Stomach (tissue), 9 donors: ENCODE measurements around the gene FMN1. TPM values are rescaled to one million over a fixed set of nuclear protein-coding genes. Genes with fewer than 3 reads are reported as not detected.
A peak's percentile ranks its signal among the peaks of the same experiment; 100 is the strongest.
"Not testable (repeated sequence)": the region's sequence is repeated elsewhere in the genome, so short reads cannot be mapped to it uniquely, and the experiment has no call there.

Source experiments
- DNase-seq, 2 donors: peaks; one replicate each; pipeline versions ENCODE4 v3.0.0 to v3.0.0-alpha.2; 2013 to 2019
- H3K27ac ChIP-seq, 5 donors: fragments of 200-600 bp in 4 of 5; sonication (generic) in 4 of 5; one replicate each; pipeline ENCODE4 v1.5.1; 2013 to 2019; ENCODE audit warnings: mild to moderate bottlenecking in 1 of 5, moderate library complexity in 1 of 5
- H3K27me3 ChIP-seq, 3 donors: fragments of 200-600 bp; sonication (generic); one replicate each; pipeline ENCODE4 v1.5.1; 2017 to 2019; ENCODE audit warnings: mixed run types in 1 of 3
- H3K36me3 ChIP-seq, 4 donors: fragments of 200-600 bp; sonication (generic); 1 replicate in 3 of 4; 2 replicates in 1 of 4; pipeline ENCODE4 v1.5.1; 2016 to 2019
- H3K4me1 ChIP-seq, 4 donors: fragments of 200-600 bp; sonication (generic); one replicate each; pipeline ENCODE4 v1.5.1; 2016 to 2019
- H3K4me3 ChIP-seq, 4 donors: fragments of 200-600 bp; sonication (generic) in 3 of 4; one replicate each; pipeline ENCODE4 v1.5.1; 2016 to 2019; ENCODE audit warnings: mild to moderate bottlenecking in 1 of 4
- H3K9me3 ChIP-seq, 4 donors: fragments of 200-600 bp; sonication (generic); one replicate each; pipeline ENCODE4 v1.5.1; 2016 to 2019
- EP300 ChIP-seq: sonication (generic); formaldehyde crosslinking; IDR thresholded peaks from one replicate; pipeline ENCODE4 v1.6.1; 2017; ENCODE audit warnings: antibody characterized with exemption
- POLR2A ChIP-seq, 4 donors: fragments of 450-650 bp; IDR thresholded peaks; one replicate each; pipeline ENCODE4 v1.6.1; 2016; ENCODE audit warnings: antibody characterized with exemption in 4 of 4, control low read depth in 2 of 4, mild to moderate bottlenecking in 1 of 4, moderate library complexity in 1 of 4
- POLR2AphosphoS5 ChIP-seq, 3 donors: sonication (generic); formaldehyde crosslinking; IDR thresholded peaks; one replicate each; pipeline ENCODE4 v1.6.1; 2016; ENCODE audit warnings: antibody characterized with exemption in 3 of 3
- WGBS, 5 donors: extraction: QIAGEN DNeasy Blood & Tissue Kit in 3 of 5; methylation state at CpG; one replicate each; pipeline versions ENCODE4 v1.1.5 to v1.1.7; 2013 to 2018; 5-methylcytosine and 5-hydroxymethylcytosine counted together
- intact Hi-C: fragments of 100-400 bp; cut with DNase I; formaldehyde crosslinking; loops from one replicate; pipeline ENCODE4 v1.15.1; 2023; ENCODE audit warnings: low total_unique reads
- polyA plus RNA-seq, 3 donors: library from polyadenylated mRNA; stranded (reverse); fragments of 200-250 nt; gene quantifications; one replicate each; pipeline ENCODE4 v1.2.3, GENCODE V29; 2013
- total RNA-seq, 5 donors: library from RNA; depleted of rRNA; stranded (reverse); fragments of >200 nt; gene quantifications; one replicate each; pipeline versions ENCODE4 v1.1.0 to v1.2.3, GENCODE V29; 2014 to 2016
- TF ChIP-seq, protein P1 (sequence below), 7 experiments: fragments of 450-650 bp in 4 of 7; fragments of 200-600 bp in 3 of 7; sonication (generic) in 3 of 7; IDR thresholded peaks; one replicate each; pipeline ENCODE4 v1.5.1; 2016 to 2019; ENCODE audit warnings: antibody characterized with exemption in 7 of 7, control low read depth in 2 of 7, mild to moderate bottlenecking in 1 of 7
- donor health status: healthy with polysubstance abuse.
- donor health status: Bipolar disorder and iron deficiency.
- donor health status: healthy.

Gene FMN1
- total and polyA plus RNA-seq, 8 donors, result 0.40 to 58.0 (median 22.9) TPM

DNA sequence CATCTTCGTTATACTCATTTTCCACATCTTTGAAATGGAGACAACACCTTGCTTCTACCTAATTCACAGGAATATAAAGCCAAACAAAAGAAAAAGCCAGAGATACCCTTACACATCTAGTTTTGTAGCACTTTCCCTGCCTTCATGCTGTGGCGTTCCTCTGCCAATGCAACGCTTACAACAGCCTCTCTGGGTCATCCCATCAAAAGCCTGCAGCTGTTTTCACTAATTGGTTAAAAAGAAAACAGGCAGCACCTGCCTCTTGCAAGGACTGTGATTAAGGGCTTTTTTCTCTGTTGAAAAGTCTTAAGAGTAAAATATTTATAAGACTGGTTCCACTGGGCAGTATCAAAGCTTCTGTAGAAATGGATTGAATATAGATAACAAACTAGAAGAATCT is 120.3 kb downstream of the FMN1 start:
- no peaks in the 10 kb centered on the region for H3K27me3 ChIP-seq
- WGBS, 5 donors, result 77 to 94% (median 85%) methylated on average over 3 of the region's 3 CpGs
- no peak overlapping the region for H3K4me3 ChIP-seq
- H3K27ac ChIP-seq, result no peak overlapping the region
- H3K4me1 ChIP-seq, result peaks cover 0 to 3% (median 2%) of the 10 kb centered on the region in 4 donors
- intact Hi-C loops, result no loop called here
- H3K36me3 ChIP-seq, result no peaks in the 10 kb centered on the region
- no peaks in the 10 kb centered on the region for H3K9me3 ChIP-seq
- TF ChIP-seq POLR2AphosphoS5 (IDR thresholded peaks at IDR 0.05), result no peak
- no peak for TF ChIP-seq EP300
- TF ChIP-seq POLR2A (IDR thresholded peaks at IDR 0.05), result no peak
- TF ChIP-seq, protein P1, sequence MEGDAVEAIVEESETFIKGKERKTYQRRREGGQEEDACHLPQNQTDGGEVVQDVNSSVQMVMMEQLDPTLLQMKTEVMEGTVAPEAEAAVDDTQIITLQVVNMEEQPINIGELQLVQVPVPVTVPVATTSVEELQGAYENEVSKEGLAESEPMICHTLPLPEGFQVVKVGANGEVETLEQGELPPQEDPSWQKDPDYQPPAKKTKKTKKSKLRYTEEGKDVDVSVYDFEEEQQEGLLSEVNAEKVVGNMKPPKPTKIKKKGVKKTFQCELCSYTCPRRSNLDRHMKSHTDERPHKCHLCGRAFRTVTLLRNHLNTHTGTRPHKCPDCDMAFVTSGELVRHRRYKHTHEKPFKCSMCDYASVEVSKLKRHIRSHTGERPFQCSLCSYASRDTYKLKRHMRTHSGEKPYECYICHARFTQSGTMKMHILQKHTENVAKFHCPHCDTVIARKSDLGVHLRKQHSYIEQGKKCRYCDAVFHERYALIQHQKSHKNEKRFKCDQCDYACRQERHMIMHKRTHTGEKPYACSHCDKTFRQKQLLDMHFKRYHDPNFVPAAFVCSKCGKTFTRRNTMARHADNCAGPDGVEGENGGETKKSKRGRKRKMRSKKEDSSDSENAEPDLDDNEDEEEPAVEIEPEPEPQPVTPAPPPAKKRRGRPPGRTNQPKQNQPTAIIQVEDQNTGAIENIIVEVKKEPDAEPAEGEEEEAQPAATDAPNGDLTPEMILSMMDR (IDR thresholded peaks at IDR 0.05), result no peak
- no peak for DNase-seq

DNA sequence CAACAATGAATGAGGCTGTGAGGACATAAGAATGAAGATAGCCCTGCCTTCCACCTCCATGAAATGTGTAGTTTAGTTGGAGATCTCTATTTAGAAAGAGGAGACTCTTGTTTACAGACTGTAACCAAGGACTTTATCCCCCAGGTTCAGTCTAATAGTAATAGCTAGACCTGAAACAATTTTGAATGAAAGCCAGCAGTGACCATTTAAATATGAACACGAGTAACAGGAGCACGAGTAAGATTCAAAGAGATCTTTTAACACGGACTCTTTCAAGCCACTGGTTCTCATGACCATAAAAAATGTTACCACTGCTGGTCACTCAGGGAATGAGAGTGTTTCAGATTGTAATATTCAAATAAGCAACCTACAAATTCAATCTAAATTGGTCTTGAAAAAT is 123.1 kb downstream of the FMN1 start:
- H3K9me3 ChIP-seq, result no peaks in the 10 kb centered on the region
- H3K4me3 ChIP-seq, result no peak overlapping the region
- WGBS, 5 donors, result 49 to 68% (median 61%) methylated on average over 3 of the region's 3 CpGs
- intact Hi-C loops, result no loop called here
- TF ChIP-seq, protein P1 (IDR thresholded peaks at IDR 0.05), result no peak
- TF ChIP-seq EP300, result no peak
- TF ChIP-seq POLR2AphosphoS5 (IDR thresholded peaks at IDR 0.05), result no peak
- TF ChIP-seq POLR2A (IDR thresholded peaks at IDR 0.05), result no peak
- peaks cover 0 to 31% (median 25%) of the 10 kb centered on the region in 4 donors for H3K4me1 ChIP-seq
- no peaks in the 10 kb centered on the region for H3K36me3 ChIP-seq
- no peak for DNase-seq
- H3K27me3 ChIP-seq, result no peaks in the 10 kb centered on the region
- no peak overlapping the region for H3K27ac ChIP-seq

DNA sequence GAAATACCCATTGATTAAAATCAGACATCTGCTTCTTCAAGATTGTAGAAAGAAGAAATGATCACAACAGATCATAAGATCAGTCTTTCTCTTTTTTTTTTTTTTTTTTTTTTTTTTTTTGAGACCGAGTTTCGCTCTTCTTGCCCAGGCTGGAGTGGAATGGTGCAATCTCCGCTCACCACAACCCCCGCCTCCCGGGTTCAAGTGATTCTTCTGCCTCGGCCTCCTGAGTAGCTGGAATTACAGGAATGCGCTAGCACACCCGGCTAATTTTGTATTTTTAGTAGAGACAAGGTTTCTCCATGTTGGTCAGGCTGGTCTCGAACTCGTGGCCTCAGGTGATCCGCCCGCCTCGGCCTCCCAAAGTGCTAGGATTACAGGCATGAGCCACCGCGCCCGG is 124.6 kb downstream of the FMN1 start:
- 91 to 95% (median 94%) methylated on average over 16 of the region's 16 CpGs for WGBS, 5 donors
- H3K4me1 ChIP-seq, result peaks cover 0 to 42% (median 35%) of the 10 kb centered on the region in 4 donors
- H3K27me3 ChIP-seq, H3K36me3 ChIP-seq, DNase-seq, intact Hi-C loops, H3K4me3 ChIP-seq, H3K9me3 ChIP-seq: not testable (repeated sequence)
- H3K27ac ChIP-seq, result peak overlapping the region in 1 of 5 donors; percentile 88

DNA sequence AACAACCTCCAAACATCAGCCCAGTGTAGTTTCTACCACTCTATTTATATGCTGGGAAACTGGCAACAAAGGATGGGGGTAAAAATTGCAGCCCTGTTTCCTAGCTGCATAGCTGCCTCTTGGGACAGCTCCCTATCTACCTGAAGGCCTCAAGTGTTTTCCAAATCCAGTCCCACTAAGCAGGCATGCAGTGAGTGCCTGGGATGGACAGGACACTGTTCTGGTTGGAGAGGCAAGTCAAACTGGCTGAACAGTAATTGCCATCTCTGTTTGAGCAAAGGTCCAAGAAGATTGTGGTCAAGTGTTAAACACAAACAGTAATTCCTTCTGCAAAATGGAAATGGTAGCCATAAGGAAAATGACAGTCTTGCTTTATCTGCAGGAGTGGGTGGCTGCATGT is 125.4 kb downstream of the FMN1 start:
- Histone ChIP-seq H3K9me3 (no peaks in the 10 kb centered on the region), H3K27me3 (no peaks in the 10 kb centered on the region), H3K4me3 (no peak overlapping the region), H3K4me1 (peaks cover 0 to 47% (median 35%) of the 10 kb centered on the region in 4 donors), H3K27ac (peak overlapping the region; percentile 61 to 88 (median 82)), H3K36me3 (no peaks in the 10 kb centered on the region)
- DNase-seq, result no peak
- TF ChIP-seq EP300 (no peak), POLR2A (IDR thresholded peaks at IDR 0.05) (no peak), POLR2AphosphoS5 (IDR thresholded peaks at IDR 0.05) (no peak)
- TF ChIP-seq, protein P1 (IDR thresholded peaks at IDR 0.05), result no peak
- intact Hi-C loops, result no loop called here

DNA sequence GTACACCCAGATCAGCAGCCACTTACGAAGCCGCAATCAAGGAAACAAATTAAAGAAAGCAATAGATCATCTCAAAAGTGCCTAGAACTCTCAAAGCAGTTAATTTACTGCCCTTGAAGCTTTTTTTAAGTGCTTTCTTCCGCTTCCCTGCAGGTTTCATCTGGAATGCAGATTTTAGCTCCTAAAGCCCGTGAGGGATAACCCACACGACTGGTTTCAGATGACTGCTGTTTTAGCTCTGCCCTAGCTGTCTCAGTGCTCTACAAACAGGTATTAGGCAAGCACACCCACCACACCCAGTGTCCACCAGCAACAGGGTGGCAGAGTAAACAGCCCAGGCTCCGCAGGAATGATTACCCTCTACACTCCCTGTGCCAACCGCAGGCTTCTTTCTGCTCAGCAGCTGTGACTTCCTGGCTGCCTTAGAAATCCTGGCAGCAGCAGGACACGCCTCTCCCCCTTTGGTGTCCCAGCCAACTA is 126.0 kb downstream of the FMN1 start:
- peak in 2 of 3 donors; percentile 76 to 86 for TF ChIP-seq POLR2AphosphoS5 (IDR thresholded peaks at IDR 0.05)
- TF ChIP-seq, protein P1 (IDR thresholded peaks at IDR 0.05), result no peak
- WGBS, 5 donors, result 14 to 39% (median 18%) methylated on average over 8 of the region's 8 CpGs
- intact Hi-C loops, result no loop called here
- Histone ChIP-seq H3K4me3 (peak overlapping the region in 2 of 4 donors; percentile 36 to 48), H3K27ac (peak overlapping the region; percentile 61 to 88 (median 82)), H3K4me1 (peaks cover 0 to 47% (median 38%) of the 10 kb centered on the region in 4 donors), H3K27me3 (no peaks in the 10 kb centered on the region), H3K36me3 (no peaks in the 10 kb centered on the region), H3K9me3 (no peaks in the 10 kb centered on the region)
- peak; percentile 87 to 90 for DNase-seq
